HG03064 (cell line): Measurements from ENCODE around the gene IL23R.

Source experiments
- ATAC-seq: cut with Tn5 transposase; IDR thresholded peaks from one replicate; pipeline ENCODE4 v1.9.1; 2021; ENCODE audit warnings: low read depth; ENCODE audit not compliant: unreplicated experiment

The IL23R gene

GRCh38 chr1:67294836-67295617, 128.8 kb downstream of the IL23R start:
- ATAC-seq, result no peak

- no peak for ATAC-seq
Measured at GRCh38 chr1:67298762-67299161, 132.5 kb downstream of the IL23R start.

- no peak for ATAC-seq
Measured at GRCh38 chr1:67299296-67299695, 133.0 kb downstream of the IL23R start.

GRCh38 chr1:67300561-67300960, 134.3 kb downstream of the IL23R start:
- ATAC-seq, result no peak

GRCh38 chr1:67304023-67304422, 137.8 kb downstream of the IL23R start:
- ATAC-seq, result no peak

- ATAC-seq, result no peak
Measured at GRCh38 chr1:67306547-67306946, 140.3 kb downstream of the IL23R start.

- no peak for ATAC-seq
Measured at GRCh38 chr1:67307251-67308060, 141.2 kb downstream of the IL23R start, which contains the start of gene IL12RB2. Gene IL12RB2 (plus strand): TSS chr1:67307873. CDS start chr1:67320369, 12,496 bp downstream.

- ATAC-seq, result no peak
Measured at GRCh38 chr1:67308136-67308535, 141.9 kb downstream of the IL23R start.
